GM18870 (cell line): ENCODE results near the gene NBEAL2.

Experiments
- ATAC-seq: cut with Tn5 transposase; IDR thresholded peaks from one replicate; pipeline ENCODE4 v1.9.1; 2021; ENCODE audit warnings: moderate library complexity; ENCODE audit not compliant: unreplicated experiment

The NBEAL2 gene

DNA sequence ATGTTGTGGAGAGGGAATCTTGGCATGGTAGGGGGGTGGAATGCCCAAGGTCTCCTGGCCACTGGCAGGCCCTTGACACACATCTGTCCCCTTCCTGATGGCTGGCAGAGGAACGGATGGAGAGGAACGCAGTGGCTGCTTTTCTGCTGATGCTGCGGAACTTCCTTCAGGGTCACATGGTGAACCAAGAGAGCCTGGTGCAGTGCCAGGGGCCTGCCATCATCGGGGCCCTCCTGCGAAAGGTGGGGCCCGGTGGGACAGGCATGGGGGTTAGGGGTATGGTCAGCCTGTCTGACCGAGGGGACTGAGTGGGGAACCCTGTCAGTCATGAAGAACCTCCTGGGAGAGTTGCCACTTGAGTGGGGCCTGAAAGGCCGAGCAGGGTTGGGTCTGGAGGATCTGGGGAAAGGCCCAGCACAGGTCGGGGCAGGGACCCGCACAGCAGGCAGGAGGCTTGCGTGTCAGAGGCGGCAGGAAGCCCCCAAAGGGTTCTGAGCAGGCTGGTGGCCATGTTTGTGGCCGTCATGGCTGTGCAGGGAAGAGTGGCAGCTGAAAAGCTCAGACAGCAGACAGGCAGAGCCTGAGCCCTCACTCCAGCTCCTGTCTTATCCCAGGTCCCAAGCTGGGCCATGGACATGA is 18.1 kb downstream of the NBEAL2 start:
- ATAC-seq = no peak

DNA sequence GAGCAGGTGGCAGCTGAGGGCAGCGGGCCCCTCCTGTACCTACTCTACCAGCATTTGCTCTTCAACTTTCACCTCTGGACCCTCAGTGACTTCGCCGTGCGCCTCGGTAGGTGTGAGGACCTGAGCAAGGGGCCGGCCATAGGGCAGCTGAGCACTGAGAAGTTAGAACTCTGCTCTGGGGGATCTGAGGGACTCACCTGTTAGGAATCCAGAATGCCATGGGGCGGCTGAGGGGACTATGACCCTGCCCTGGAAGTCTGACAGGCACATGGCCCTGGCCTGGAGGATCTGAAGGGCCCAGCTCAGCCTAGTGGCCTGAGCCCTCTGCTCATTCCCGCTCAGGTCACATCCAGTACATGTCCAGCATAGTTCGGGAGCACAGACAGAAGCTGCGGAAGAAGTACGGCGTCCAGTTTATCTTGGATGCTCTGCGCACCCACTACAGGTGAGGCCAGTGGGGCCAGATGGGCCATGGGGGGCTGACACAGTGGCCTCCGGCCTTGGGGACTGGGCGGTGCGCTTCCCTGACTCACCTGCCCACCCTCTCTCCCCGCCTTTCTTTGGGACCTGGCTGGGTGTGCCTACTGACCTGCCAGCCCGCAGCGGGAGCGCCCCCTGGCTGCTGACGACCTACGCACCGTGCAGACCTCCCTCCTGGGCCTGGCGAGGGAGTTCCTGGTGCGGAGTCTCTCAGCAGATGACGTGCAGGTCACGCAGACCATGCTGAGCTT is 18.8 kb downstream of the NBEAL2 start:
- ATAC-seq = no peak

DNA sequence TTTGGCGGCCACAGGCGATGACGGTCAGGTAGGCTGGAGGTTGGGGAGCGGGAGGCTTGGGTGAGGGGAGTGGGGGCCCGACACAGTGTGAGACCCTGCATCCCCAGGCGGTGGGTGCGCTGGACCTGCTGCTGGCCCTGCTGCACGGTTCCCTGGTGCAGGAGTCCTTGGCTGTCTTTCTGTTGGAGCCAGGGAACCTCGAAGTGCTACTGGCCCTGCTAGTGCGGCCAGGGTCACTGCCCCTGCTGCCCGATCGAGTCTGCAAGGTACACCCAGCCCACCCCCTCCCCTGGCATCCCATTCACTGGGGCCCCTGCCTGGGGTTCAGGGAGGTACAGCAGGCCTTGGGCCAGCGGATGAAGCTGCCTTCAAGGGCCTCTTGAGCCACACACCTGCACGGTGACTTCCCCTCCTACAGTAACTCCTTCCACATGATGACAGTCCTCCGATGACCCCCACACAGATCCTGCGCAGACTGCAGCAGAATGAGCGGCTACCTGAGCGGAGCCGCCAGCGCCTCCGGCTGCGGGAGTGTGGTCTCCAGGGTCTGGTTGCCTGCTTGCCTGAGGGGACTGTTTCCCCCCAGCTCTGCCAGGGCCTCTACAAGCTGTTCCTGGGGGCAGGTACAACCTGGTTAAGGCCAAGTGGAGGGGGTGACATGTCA is 19.5 kb downstream of the NBEAL2 start:
- ATAC-seq = no peak

DNA sequence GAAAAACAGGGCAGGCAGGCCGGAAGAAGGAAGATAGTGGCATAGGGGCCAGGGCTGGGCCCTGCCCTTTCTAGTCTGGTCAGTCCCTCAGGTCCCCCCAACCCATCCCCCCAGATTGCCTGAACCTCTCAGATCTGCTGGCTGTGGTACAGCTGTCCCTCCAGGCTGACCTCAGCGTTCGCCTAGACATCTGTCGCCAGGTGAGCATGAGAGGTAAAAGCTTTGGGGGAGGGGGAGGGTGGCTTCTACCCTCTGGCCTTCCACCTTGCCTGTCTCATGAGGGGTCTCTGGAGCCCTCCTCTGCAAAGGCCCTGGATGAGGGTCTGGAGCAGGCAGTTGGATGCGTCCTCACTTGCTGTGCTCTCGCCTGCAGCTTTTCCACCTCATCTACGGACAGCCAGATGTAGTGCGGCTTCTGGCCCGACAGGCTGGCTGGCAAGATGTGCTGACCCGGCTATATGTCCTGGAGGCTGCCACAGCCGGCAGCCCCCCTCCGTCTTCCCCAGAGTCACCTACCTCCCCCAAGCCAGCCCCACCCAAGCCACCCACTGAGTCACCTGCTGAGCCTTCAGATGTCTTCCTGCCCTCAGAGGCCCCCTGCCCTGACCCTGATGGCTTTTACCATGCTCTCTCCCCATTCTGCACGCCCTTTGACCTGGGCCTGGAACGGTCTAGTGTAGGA is 20.2 kb downstream of the NBEAL2 start:
- no peak for ATAC-seq

DNA sequence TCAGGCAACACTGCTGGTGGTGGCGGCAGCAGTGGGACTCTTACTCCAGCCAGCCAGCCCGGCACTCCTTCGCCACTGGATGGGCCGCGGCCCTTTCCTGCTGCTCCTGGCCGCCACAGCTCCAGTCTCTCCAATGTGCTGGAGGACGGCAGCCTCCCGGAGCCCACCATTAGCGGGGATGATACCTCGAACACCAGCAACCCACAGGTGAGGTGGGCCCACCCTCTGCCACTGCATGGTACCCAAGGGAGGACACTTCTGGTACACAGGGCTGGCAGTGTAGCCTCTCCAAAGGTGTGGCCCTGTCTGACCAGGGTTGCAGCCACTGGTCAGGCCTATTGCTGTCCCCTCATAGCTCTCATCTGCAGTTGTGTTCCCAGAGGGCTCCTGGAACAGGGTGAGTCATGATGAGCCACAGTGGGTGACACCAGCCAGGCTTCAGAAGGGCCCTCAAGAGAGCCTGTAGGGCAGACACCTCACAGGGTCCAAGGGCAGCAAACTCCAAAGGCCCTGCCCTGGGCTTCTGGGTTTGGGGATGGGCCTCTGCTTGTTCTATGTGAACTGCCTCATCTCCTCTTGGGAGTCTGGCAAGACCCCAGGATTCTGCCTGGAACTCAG is 20.8 kb downstream of the NBEAL2 start:
- no peak for ATAC-seq

DNA sequence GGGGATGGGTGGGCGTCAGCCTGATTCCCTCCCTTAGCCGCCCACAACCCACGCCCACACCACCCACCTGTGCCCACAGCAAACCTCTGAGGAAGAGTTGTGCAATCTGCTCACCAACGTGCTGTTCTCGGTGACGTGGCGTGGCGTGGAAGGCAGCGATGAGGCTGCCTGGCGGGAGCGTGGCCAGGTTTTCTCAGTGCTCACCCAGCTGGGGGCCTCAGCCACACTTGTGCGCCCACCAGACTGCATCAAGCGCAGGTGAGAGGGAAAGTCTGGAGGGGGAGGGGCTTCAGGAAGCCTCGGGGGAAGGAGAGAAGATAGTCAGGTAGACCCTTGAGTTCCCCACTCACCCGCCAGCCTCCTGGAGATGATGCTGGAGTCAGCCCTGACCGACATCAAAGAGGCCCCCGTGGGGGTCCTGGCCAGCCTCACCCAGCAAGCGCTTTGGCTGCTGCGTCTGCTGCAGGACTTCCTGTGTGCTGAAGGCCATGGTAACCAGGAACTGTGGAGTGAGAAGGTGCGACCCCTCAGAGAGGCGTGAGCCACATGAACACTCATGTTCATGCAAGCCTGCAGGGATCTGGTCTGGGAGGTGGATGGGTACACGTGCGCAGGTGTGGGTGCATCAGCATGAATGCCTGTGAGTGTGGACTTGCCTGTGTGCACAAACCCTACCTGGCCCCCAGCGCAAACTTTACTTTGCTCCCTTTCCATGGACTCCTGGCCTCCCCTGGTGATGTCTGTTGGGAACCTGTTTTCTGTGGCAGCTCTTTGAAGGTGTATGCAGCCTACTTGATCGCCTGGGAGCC is 21.7 kb downstream of the NBEAL2 start:
- ATAC-seq = no peak

DNA sequence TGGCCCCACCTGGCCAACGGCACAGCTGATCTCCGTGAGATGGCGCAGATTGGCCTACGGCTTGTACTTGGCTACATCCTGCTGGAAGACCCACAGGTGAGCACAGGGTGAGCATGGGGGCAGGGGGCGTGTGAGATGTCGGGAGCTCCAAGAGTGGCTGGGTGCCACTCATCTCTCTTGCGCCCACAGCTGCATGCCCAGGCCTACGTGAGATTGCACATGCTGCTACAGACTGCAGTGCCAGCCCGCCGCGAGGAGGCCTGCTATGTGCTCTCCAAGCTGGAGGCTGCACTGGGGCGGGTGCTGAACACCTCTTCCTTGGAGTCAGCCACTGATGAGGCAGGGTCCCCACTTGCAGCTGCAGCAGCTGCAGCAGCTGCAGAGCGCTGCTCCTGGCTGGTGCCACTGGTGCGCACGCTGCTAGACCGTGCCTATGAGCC is 22.3 kb downstream of the NBEAL2 start:
- no peak for ATAC-seq

DNA sequence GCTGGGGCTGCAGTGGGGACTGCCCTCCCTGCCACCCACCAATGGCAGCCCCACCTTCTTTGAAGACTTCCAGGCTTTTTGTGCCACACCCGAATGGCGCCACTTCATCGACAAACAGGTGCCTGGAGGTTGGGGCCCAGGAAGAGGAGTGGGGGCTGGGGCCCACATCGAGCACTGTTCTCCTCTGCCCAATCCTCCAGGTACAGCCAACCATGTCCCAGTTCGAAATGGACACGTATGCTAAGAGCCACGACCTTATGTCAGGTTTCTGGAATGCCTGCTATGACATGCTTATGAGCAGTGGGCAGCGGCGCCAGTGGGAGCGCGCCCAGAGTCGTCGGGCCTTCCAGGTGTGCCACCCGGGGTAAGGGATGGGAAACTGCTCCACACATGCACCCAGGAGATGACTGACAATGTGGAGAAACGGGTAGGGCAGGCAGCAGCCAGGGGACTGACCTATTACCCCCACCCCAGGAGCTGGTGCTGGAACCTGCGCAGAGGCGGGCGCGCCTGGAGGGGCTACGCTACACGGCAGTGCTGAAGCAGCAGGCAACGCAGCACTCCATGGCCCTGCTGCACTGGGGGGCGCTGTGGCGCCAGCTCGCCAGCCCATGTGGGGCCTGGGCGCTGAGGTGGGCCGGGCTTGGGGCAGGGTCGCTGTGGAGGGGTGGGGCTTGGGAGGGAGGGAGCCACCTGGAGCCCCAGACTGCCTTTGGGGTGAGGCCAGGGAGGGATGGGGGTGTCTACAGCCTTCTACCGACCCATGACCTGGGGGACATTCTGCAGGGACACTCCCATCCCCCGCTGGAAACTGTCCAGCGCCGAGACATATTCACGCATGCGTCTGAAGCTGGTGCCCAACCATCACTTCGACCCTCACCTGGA is 22.9 kb downstream of the NBEAL2 start:
- no peak for ATAC-seq

DNA sequence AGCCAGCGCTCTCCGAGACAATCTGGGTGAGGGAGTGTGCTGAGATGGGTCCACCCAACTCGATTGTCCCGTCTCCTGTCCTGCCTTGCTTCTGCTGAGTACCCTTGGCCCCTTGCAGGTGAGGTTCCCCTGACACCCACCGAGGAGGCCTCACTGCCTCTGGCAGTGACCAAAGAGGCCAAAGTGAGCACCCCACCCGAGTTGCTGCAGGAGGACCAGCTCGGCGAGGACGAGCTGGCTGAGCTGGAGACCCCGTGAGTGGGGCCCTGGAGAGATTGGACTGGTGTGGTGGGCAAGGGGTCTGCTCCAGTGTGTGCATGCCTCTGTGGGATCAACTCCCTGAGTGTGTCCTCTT is 23.6 kb downstream of the NBEAL2 start:
- no peak for ATAC-seq

DNA sequence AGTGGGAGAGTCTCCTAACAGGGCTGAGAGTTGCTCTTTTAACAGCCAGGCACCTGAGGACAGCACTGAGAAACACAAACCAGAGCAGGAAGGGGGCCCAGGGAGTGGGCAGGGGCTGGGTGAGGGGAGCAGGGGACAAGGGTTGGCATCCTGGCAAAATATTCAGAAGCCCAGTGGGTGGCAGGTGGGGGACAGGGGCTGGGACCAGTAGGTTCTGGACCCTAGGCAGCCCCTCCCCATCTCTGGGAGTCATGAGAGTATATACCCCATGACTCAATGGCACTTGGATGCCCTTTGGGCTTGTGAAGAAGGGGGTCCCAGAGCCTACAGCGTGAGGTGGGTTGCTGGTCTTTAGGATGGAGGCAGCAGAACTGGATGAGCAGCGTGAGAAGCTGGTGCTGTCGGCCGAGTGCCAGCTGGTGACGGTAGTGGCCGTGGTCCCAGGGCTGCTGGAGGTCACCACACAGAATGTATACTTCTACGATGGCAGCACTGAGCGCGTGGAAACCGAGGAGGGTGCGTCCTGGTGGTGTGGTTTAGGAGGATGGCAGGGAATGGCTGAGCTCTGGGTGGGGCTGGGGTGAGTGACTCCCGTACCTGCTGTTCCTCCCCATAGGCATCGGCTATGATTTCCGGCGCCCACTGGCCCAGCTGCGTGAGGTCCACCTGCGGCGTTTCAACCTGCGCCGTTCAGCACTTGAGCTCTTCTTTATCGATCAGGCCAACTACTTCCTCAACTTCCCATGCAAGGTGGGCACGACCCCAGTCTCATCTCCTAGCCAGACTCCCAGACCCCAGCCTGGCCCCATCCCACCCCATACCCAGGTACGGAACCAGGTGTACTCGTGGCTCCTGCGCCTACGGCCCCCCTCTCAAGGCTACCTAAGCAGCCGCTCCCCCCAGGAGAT is 24.2 kb downstream of the NBEAL2 start:
- ATAC-seq = no peak

DNA sequence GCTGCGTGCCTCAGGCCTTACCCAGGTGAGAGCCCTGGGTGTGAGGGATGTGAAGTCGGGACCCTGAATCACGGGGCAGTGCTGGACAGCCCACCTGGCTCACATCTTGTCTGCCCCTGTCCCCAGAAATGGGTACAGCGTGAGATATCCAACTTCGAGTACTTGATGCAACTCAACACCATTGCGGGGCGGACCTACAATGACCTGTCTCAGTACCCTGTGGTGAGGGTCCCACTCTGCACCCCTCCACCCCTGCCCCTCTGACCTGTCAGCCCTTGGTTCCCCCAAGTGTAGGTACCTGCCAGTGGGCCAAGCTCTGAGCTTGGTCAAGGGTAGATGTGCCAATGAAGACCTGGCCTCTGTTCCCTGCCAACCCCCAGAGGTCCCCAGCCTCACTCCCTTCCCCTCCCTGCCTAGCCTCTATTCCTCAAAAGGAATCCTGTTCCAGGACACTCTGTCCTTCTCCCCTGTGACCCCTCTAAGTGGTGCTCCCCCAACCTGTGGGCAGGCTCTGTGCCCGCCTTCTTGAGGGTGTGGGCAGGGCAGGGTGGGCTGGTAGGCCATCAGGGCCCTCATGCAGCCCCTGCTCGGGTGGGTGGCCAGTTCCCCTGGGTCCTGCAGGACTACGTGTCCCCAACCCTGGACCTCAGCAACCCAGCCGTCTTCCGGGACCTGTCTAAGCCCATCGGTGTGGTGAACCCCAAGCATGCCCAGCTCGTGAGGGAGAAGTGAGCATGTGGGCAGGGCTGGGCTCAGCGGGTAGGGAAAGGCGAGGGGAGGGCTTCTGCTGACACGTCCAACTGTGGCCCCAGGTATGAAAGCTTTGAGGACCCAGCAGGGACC is 25.1 kb downstream of the NBEAL2 start:
- ATAC-seq = no peak

DNA sequence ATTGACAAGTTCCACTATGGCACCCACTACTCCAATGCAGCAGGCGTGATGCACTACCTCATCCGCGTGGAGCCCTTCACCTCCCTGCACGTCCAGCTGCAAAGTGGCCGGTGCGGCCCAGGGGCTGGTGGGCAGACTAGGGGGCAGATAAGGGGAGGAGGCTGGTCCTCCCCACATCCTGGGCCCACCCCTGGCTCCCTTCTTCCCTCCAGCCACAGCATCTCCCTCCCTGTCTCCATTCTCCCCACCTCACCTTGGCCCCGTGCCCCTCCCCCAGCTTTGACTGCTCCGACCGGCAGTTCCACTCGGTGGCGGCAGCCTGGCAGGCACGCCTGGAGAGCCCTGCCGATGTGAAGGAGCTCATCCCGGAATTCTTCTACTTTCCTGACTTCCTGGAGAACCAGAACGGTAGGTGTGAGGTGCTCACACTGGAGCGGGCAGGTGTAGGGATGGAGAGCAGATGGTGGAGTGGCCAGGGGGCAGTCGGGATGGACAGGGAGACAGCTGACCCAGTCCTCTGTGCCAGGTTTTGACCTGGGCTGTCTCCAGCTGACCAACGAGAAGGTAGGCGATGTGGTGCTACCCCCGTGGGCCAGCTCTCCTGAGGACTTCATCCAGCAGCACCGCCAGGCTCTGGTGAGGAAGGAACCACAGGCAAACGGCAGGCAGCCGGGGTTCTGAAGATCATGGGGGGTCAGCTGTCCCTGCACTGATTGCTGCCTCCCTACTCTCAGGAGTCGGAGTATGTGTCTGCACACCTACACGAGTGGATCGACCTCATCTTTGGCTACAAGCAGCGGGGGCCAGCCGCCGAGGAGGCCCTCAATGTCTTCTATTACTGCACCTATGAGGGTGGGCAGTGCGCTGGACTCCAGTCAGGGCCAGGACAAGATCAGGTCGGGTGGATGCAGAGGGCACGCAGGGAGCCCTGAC is 26.0 kb downstream of the NBEAL2 start:
- no peak for ATAC-seq

DNA sequence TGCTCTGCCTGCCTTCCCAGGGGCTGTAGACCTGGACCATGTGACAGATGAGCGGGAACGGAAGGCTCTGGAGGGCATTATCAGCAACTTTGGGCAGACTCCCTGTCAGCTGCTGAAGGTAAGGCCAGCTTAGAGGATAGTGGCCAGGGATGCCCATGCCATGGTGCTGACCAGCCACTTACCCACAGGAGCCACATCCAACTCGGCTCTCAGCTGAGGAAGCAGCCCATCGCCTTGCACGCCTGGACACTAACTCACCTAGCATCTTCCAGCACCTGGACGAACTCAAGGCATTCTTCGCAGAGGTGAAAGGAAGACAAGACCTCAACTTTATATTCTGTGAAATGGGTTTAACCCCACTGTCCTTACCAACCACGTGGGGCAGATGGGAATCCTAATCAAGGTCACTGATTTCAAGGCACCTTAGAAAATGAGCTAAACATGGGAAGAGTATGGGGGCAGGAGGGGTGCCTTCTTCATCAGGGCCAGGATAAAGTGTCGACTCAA is 26.7 kb downstream of the NBEAL2 start:
- no peak for ATAC-seq

DNA sequence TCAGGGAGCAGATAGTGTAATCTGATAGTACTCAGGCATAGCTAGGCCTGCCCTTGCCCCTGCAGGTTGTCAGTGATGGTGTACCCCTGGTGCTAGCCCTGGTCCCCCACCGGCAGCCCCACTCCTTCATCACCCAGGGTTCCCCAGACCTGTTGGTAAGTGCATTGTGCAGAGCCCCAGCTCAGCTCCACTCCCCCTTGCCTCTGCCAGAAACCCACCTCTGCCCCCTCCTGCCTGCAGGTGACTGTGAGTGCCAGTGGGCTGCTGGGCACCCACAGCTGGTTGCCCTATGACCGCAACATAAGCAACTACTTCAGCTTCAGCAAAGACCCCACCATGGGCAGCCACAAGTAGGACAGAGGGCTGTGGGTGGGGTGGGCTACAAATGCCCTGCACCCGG is 27.5 kb downstream of the NBEAL2 start:
- ATAC-seq = no peak

DNA sequence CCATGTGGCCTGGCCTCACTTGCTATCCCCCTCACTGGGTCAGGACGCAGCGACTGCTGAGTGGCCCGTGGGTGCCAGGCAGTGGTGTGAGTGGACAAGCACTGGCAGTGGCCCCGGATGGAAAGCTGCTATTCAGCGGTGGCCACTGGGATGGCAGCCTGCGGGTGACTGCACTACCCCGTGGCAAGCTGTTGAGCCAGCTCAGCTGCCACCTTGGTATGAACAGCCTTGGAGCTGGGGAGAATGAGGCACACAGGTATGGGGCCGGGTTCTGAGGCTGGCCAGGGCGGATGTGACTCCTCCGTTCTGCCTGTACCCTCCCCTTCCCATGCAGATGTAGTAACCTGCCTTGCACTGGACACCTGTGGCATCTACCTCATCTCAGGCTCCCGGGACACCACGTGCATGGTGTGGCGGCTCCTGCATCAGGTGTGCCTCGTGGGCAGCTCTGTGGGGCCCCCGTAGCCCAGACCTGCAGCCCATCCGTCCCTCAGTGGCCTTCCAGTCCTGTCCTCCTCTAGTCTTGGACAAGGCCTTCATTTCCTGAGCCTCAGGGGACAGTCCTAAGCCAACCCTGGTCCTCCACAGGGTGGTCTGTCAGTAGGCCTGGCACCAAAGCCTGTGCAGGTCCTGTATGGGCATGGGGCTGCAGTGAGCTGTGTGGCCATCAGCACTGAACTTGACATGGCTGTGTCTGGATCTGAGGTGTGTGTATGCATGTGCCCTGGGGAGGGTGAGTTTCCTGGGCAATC is 28.2 kb downstream of the NBEAL2 start:
- no peak for ATAC-seq
